MM.1S (cell line): ENCODE data around the gene AP1B1.

Source experiments
- CTCF ChIP-seq: fragments of 300-600 bp; sonication (generic); IDR thresholded peaks from 2 replicates; pipeline ENCODE4 v1.5.1; 2016; ENCODE audit warnings: antibody characterized with exemption, low read length, mixed read lengths
- EZH2 ChIP-seq: fragments of 300-600 bp; sonication (generic); optimal IDR thresholded peaks from 2 replicates; pipeline ENCODE3; 2017; ENCODE audit warnings: low read depth, mild to moderate bottlenecking, antibody characterized with exemption, low read length, mixed read lengths
- EZH2phosphoT487 ChIP-seq: fragments of 300-600 bp; sonication (generic); IDR thresholded peaks from 2 replicates; pipeline ENCODE4 v1.6.1; 2018; ENCODE audit warnings: antibody characterized with exemption, low read length

- TF ChIP-seq EZH2 (no peak), CTCF (no peak), EZH2phosphoT487 (no peak)
These were observed 38.9 kb upstream of the AP1B1 start for GRCh38 chr22:29427176-29427760.
